ENCODE data around the gene MB21D2. TPM values are rescaled to one million over a fixed set of nuclear protein-coding genes. Genes with fewer than 3 reads are reported as not detected.

The MB21D2 gene
- total and polyA plus RNA-seq, 9 donors = 4.5 to 13.9 (median 6.0) TPM

DNA sequence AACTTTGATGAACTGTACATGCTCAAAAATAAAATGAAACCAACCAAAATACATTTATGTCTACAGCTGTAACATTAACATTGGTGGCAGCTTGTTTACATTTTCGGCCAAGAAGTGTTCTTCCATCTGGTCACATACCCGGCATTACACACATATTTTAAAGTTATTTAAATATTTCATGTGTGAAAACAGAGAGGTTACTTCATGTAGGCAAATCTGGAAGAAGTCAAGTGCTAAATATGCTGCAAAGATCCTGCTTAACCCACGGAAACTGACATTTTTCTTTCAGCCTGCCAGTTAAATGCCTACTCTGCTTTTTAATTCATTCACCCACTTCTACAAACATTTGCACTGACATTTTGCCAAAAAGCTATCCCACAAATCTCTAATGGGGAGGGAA, 69.7 kb downstream of the MB21D2 start:
- peaks cover 3% of the 10 kb centered on the region for H3K4me1 ChIP-seq (ENCODE audit: insufficient read depth)
- H3K27ac ChIP-seq = no peak overlapping the region
- H3K9me3 ChIP-seq = no peaks in the 10 kb centered on the region

DNA sequence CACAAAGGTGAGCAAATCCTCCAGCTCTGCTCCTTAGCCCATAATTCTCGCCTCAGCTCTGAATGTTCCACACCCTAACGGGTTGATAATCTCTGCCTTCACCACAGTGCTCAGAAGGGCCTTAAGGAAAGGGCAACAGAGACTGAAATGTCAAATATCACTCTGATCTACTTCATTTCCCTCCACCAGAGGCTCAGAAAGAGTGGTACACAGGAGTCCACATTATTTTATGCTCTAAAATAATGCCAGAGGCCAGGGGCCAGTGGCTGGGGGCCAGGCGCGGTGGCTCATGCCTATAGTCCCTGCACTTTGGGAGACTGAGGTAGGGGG, 72.2 kb downstream of the MB21D2 start:
- TF ChIP-seq EP300 (IDR thresholded peaks at IDR 0.05) = no peak
- no peak for TF ChIP-seq POLR2A (IDR thresholded peaks at IDR 0.05)
- TF ChIP-seq, protein P1, sequence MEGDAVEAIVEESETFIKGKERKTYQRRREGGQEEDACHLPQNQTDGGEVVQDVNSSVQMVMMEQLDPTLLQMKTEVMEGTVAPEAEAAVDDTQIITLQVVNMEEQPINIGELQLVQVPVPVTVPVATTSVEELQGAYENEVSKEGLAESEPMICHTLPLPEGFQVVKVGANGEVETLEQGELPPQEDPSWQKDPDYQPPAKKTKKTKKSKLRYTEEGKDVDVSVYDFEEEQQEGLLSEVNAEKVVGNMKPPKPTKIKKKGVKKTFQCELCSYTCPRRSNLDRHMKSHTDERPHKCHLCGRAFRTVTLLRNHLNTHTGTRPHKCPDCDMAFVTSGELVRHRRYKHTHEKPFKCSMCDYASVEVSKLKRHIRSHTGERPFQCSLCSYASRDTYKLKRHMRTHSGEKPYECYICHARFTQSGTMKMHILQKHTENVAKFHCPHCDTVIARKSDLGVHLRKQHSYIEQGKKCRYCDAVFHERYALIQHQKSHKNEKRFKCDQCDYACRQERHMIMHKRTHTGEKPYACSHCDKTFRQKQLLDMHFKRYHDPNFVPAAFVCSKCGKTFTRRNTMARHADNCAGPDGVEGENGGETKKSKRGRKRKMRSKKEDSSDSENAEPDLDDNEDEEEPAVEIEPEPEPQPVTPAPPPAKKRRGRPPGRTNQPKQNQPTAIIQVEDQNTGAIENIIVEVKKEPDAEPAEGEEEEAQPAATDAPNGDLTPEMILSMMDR (IDR thresholded peaks at IDR 0.05) = no peak
- DNase-seq = no peak
- Histone ChIP-seq H3K4me3 (no peak overlapping the region), H3K36me3 (no peaks in the 10 kb centered on the region), H3K27me3 (no peaks in the 10 kb centered on the region), H3K4me1 (ENCODE audit: insufficient read depth) (no peaks in the 10 kb centered on the region), H3K9me3 (no peaks in the 10 kb centered on the region), H3K27ac (no peak overlapping the region)
- WGBS, 3 donors = 93 to 95% (median 93%) methylated on average over 4 of the region's 4 CpGs
- intact Hi-C loops (cut with DNase I) = no loop called here

More for the DNA sequence above, 69.7 kb downstream of the MB21D2 start:
- H3K4me3 ChIP-seq = no peak overlapping the region
- intact Hi-C loops (cut with DNase I) = no loop called here
- WGBS, 3 donors = 10 to 27% (median 14%) methylated on average over 3 of the region's 3 CpGs
- H3K27me3 ChIP-seq = no peaks in the 10 kb centered on the region
- TF ChIP-seq EP300 (IDR thresholded peaks at IDR 0.05) = no peak
- TF ChIP-seq, protein P1 (IDR thresholded peaks at IDR 0.05) = no peak
- no peak for TF ChIP-seq POLR2A (IDR thresholded peaks at IDR 0.05)
- no peak for DNase-seq
- no peaks in the 10 kb centered on the region for H3K36me3 ChIP-seq

DNA sequence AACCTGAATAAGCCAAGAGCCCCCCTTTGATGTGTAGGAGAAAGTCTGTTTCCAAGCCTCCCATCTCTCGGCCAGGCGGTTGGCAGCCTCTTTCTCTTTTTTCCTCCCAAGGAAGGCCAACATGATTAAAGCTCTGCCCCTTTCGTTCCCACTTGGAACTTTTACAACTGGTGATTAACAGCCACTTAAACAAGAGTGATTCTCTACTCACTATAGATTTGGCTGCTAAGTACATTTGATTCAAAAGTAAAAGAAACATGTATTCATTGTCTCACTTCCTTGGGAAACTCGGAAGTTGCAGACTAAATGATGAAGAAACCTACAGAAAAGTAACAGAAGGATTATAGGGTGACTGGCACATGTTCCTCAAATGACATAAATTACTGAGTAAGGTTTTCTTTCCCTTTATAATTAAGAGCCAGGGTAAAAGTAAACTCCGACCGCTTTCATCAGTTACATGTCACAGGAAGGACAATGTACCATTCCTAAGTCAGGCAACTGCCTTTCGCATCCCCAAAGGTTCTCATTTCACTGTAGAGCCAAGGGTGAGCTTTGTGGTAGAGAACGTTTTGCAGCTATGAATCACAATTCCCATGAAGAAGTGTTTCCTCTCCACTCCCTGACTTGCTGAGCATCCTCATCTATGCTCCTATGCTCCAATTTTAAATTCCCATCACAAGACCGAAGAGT, 72.7 kb downstream of the MB21D2 start:
- Histone ChIP-seq H3K4me1 (ENCODE audit: insufficient read depth) (no peaks in the 10 kb centered on the region), H3K27ac (no peak overlapping the region), H3K4me3 (no peak overlapping the region), H3K27me3 (no peaks in the 10 kb centered on the region), H3K9me3 (no peaks in the 10 kb centered on the region), H3K36me3 (no peaks in the 10 kb centered on the region)
- TF ChIP-seq POLR2A (IDR thresholded peaks at IDR 0.05) (no peak), EP300 (IDR thresholded peaks at IDR 0.05) (no peak)
- TF ChIP-seq, protein P1 (IDR thresholded peaks at IDR 0.05) = no peak
- no peak for DNase-seq
- 78 to 87% (median 86%) methylated on average over 9 of the region's 9 CpGs for WGBS, 3 donors
- intact Hi-C loops (cut with DNase I) = no loop called here

DNA sequence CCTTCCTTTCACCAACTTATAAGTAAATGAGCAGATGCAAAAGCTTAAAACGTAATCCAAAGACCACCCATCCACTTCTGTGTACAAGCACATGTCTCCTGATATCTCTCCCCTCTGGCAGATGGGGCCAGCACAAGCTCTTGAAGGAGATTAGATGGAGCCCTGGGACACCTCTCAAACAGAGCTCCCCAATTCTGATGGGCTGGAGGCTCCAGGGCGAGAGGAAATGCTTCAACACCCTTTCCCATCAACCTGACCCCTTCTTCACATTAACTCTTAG, 73.2 kb downstream of the MB21D2 start:
- no peak for TF ChIP-seq POLR2A (IDR thresholded peaks at IDR 0.05)
- TF ChIP-seq, protein P1 (IDR thresholded peaks at IDR 0.05) = no peak
- TF ChIP-seq EP300 (IDR thresholded peaks at IDR 0.05) = no peak
- no peaks in the 10 kb centered on the region for H3K36me3 ChIP-seq
- 79 to 92% (median 91%) methylated on average over 2 of the region's 2 CpGs for WGBS, 3 donors
- H3K9me3 ChIP-seq = no peaks in the 10 kb centered on the region
- no peak overlapping the region for H3K27ac ChIP-seq
- no peaks in the 10 kb centered on the region for H3K4me1 ChIP-seq (ENCODE audit: insufficient read depth)
- H3K4me3 ChIP-seq = no peak overlapping the region
- intact Hi-C loops (cut with DNase I) = no loop called here
- no peak for DNase-seq
- H3K27me3 ChIP-seq = no peaks in the 10 kb centered on the region
